DLD1 (cell line): ENCODE measurements around the gene LPIN3.

Experiments
- in situ Hi-C: cut with HindIII; loops from 2 replicates; pipeline ENCODE4 v1.10.0; 2017; ENCODE audit warnings: low sequenced_read_pairs

Gene LPIN3

GRCh38 chr20:41349943-41350342, 9.3 kb downstream of the LPIN3 start:
- in situ Hi-C loops: no loop called here

DNA sequence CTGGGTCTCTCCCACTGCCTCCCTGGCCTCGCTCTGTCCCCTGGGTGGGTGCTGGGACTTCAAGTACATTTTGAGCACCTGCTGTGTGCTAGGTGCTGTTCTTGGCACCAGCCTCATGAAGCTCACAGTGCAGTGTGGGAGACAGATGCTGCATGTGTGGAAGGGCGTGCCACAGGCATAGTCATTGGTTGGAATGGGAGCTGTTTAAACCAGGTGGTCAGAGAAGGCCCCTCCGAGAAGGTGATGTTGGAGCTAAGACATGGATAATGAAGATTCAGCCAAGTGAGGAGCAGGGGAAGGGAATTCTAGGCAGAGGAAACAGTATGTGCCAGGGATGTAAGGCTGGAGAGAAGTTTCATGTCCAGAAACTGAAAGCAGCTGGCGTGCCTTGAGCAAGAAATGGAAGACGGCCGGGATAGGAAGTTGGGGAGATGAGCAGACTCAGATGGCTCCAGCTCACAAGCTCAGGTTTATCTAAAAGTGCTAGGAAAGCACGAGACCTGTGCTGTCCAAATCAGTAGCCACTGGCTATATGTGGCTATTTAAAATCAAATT, 9.9 kb downstream of the LPIN3 start:
- in situ Hi-C loops: no loop called here

DNA sequence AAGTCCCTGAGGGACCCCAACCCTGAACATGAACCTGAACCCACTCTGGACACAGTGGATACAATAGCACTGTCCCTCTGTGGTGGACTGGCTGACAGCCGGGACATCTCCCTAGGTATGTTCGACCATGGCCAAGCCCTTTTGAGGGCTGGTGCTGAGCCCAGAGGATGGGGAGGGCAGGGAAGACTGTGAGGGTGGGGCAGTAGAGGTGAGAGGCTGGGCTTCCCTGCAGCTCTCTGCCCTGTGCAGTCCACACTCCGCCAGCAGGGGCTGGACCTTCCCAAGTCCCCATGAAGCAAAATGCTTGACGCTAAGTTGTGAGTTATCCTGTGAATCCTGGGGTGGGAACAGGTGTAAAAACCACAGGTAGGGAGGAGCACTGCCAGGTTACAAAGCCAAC, 11.5 kb downstream of the LPIN3 start:
- in situ Hi-C loops: no loop called here

GRCh38 chr20:41352666-41353065, 12.0 kb downstream of the LPIN3 start:
- in situ Hi-C loops: no loop called here

DNA sequence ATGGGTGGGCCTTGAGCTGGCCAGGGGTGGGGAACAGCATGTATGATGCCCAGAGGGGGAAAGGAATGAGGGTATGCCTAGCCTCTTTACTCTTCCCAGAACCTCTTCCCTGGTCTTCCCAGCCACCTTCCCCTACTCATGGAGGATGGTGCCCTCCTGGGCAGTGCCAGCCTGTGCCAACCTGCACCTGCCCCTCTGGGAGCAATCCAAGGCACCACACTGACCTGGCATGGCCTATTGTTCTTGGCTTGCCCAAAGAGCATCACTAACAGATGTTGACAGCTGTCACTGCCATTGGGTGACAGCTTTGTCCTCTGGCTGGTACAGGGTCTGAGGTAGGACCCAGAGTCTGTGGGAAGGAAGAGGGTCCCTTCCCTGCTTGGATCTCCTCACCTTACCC, 12.9 kb downstream of the LPIN3 start:
- in situ Hi-C loops: no loop called here

- in situ Hi-C loops: no loop called here
These were observed 14.6 kb downstream of the LPIN3 start for GRCh38 chr20:41355192-41355591.

DNA sequence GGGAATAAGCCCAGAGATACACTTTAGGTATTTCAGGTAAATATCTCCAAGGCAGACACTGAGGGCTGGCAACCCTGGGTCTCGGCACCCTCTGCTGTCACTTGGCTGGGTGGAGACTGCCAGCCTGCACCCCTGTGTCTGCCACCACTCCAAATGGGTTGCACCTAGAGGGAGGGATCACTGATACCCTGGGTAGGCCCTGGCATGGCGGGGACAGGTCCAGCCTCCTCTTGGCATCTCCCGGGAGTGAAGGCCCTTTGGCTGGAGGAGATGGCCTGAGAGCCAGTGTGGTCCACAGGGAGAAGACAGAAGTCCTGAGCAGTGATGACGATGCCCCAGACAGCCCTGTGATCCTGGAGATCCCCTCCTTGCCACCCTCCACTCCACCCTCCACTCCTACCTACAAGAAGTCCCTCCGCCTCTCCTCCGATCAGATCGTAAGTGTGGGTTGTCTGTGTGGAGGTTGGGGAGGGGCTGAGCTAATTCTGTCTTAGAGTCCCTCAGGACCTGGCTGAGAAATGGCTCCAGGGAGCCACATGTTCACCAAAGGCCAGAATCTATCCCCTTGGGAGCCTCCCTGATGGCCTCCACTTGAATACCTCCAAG, 15.1 kb downstream of the LPIN3 start:
- in situ Hi-C loops: no loop called here

- in situ Hi-C loops: no loop called here
These were observed 16.3 kb downstream of the LPIN3 start for GRCh38 chr20:41356951-41357350.

DNA sequence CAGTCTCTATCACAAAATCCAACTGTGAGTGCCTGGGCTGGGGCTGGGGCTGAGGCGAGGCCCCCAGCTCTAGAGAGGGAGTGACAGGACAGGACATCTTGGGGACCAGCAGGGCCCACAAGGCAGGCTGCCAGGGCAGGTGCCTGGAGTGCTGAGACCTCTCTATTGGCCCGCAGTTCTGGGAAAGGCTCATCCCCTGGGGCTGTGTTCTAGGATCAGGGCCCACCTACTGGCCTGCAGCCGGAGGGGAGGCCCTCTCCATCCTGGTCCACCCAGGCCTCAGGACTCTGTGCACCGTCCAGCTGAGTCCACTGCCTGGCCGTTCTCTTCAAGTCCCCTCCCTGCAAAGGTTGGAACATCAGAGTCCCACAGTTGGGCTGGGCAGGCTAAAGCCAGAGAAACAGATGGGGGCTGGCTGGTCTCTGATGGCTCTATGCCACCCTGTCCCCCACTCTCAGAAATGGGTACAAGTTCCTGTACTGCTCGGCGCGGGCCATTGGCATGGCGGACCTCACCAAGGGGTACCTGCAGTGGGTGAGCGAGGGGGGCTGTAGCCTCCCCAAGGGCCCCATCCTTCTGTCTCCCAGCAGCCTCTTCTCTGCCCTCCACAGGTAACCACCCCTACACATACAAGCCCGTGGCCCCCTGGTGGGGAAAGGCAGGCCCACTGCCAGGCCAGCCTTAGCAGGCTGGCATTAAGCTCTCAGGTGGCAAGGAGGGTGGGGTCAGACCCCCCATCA, 17.0 kb downstream of the LPIN3 start:
- in situ Hi-C loops: no loop called here

GRCh38 chr20:41358230-41358629, 17.6 kb downstream of the LPIN3 start:
- in situ Hi-C loops: no loop called here

GRCh38 chr20:41358717-41359116, 18.1 kb downstream of the LPIN3 start:
- in situ Hi-C loops: no loop called here

DNA sequence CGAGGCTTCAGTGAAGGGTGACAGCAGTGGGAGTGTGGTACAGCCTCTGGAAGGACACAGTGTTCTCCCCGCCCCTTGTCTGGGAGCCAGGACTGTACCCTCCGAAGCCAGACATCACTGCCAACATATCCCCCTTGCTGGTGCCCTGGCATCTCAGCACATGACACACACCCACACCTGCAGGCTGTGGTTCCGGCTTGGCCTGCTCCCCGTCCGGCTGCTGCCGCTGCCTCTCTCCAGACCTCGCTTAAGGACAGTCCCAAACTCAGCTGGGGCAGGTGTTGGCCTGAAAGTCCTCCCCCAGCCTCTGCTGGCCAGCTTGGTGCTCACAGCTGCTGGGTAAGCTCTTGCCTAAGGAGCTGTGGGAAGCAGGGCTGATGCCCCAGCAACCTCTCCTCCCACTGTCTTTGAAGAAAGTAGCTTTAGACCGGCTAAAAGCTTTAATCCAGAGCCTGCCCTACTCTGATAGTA, 19.0 kb downstream of the LPIN3 start:
- in situ Hi-C loops: no loop called here

GRCh38 chr20:41360831-41361756, 20.5 kb downstream of the LPIN3 start:
- in situ Hi-C loops: no loop called here

DNA sequence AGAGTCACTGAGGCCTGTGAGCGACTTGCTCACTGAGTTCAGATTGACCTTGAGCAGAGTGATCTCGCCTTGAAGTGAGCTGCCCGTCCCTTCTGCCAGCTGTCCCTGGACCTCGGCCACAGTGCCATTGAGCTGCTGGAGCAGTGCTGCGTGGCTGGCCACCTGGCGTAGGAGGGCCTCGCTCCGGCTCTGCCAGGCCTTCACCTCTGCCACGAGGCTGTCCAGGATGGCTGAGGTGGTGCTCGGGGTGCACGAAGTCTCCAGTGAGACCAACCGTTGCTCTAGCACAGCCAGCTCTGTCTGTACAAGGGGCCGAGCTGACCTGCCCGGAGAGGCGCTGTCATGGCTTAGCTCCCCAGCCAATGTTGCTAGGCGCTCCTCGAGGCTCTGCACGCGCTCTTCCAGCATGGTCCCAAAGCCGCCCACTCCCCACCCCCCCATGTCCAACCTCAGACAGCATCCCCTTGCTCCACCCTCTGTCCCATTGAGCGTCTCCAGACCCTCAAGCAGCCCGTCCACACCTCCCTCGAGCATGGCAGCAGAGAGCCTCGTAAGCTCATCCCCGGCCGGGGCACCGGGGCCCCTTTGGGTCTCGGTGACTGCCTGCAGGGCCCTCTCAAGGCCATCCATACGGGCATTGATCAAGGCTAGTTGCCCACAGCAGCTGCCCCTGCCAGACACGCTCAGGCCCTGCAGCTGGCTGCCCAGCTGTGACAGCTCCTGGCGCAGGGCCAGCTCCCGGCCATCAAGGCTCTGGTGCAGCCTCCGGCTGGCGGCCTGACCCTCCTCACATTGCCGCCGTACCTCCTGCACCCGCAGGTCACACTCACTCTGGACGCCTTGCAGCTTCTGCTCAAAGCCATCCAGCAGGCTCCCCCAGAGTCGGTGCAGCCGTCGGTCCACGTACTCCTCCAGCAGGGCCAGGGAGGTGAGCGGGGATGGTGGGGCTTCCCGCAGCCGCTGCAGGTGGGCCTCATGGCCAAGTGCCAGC, 21.4 kb downstream of the LPIN3 start:
- in situ Hi-C loops: no loop called here

GRCh38 chr20:41362748-41363140, 22.1 kb downstream of the LPIN3 start:
- in situ Hi-C loops: no loop called here

DNA sequence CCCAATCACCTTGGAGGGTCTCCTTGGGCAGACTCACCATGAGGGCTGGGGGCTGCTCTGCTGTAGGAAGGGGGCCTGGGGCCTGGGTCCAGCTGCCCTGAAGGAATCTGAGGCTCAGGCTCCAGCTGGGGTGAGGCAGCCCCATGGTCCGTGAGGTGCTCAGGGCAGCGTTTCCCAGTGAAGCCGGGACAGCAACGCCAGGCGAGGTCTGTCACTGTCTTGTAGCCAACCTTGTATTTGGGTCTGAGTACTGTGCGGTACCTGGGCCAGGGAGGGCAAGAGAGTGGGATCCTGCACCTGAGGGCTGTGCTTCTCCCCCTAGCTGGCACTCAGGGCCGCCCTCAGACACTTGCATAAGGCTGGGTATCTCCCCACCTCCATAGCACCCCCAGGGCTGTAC, 23.0 kb downstream of the LPIN3 start:
- in situ Hi-C loops: no loop called here

GRCh38 chr20:41364236-41364855, 23.7 kb downstream of the LPIN3 start:
- in situ Hi-C loops: no loop called here

DNA sequence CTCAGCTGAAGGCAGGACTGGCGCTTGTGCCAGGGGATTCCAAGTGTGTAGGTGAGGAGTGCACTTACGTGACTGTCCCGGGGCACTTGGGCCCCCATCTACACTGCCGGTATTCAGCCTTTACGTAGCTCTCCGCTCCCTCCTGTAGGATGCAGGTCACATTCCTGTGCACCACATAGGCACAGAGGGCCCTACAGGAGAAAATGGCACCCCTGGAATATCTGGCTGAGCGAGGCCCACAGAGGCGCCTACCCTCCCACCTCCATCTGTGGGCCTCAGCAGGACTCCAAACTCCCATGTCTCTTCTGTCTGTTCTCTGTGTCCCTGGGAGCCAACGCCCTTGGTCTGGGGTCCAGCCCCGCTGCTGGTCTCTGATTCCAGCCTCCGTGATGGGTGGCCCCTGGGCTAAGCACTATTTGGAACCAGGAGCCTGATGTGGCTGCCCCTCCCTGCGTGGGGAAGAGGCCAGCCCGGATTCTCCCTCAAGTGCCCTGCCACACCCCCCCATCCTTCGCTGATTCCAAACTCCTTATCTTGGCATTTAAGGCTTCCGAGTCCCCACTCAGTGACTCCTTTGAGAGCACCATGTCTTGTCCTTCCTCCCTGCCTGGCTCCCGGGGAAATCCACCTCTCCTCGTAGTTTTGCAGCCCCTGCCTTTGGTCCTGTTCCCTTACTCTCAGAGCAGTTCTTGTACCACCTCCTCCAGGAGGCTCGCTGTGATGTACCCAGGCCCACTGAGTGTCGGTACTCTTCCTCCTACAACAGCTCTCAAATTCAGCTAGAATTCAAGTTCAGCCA, 24.5 kb downstream of the LPIN3 start:
- in situ Hi-C loops: no loop called here
